HG02763 (cell line): ENCODE measurements around the gene CD300A.
A peak's percentile ranks its signal among the peaks of the same experiment; 100 is the strongest.

ENCODE experiments used
- ATAC-seq: cut with Tn5 transposase; IDR thresholded peaks from one replicate; pipeline ENCODE4 v1.9.1; 2021; ENCODE audit warnings: mild to moderate bottlenecking, moderate library complexity; ENCODE audit not compliant: unreplicated experiment

The CD300A gene

DNA sequence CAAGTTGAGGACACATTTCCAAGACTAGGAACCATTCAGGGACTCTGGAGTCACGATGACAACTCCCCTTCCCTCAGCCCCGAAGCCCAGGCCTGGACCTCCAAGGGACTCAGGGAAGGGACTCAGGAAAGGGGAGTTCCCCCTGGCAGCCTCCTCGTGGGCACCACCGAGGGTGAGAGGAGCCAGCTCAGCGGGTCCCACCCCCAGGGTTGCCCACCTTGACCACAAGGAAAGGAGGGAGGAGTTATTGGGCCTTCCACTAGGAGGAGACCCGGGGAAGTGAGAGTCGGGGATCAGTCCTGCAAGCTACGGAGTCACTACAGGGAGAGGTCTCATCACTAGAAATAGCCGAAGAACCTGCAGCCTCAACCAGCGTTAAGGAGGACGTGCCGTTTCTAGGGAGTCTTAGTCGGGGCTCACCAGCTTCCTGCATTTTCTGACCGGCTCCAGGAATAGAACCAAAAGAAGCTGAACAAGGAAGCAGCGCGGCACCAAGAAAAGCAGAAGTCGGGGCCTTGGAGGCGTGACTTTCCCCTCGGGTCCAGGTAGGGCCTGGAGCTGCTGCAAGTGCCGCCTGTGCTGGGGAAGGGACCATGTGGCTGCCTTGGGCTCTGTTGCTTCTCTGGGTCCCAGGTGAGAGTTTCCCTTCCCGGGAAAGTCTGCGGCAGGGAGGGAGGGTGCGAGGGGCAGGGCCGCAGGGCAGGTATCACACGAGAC is at the start of gene CD300A:
Gene CD300A (plus strand): TSS at position 524 of the 717 bp plus-strand sequence. CDS start 70 bp downstream, at position 594.
- no peak for ATAC-seq

DNA sequence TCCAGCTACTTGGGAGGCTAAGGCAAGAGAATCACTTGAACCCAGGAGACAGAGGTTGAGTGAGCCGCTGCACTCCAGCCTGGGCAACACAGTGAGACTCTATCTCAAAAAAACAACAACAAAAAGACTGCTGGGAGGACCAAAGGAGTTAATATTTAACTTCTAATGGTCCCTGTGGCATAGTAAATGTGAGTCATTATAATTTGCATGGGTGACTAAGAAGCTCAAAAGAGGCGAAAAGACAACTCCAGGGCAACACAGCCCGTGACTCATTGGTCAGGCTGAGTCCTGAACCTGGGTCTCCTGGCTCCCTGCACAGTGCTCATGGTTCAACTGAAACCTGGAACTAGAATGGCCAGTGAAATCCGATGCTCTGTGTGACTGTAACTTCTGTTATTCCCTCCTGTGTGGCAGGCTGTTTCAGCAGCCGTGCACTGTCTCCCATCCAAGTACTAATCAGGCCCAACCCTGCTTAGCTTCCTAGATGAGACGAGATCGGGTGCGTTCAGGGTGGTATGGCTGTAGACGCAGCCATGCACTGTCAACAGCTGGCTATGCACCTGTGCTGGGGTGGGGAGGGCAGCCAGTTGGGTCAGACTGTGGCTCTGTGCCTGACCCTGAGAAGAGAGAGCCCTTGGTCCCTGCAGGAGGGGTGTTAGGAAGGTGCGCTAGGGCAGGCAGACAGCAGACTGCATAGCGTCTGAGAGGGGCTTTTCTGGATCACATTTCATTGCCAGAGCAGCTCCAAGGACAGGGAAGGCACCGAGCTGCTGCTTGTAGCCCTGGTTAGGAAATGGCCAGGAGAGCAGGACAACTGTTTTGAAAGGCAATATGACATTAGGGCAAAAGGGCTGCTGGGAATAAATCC is 49.0 kb upstream of the CD300A start:
- peak; percentile 73 for ATAC-seq

DNA sequence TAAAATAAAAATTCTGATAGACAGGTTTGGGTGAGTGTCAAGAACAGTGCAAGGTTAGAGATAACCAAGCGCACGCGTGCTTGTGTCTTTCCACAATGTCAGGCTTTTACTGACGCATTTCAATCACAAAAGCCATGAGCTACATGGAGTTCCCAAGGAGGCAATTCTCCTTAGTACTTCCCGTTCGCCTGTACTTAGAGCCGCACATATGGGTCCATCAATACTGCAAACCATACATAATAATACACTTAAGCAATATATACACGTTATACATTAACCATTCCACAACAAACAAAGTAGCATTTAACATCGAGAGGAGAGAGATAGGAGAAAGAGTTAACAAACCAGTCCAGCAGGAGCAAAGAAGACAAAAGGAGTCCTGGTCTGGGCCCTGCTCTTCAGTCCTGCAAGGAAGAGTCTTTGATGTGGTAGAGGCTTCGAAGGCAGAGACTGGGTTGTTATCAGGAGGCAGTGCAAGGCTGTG is 46.5 kb upstream of the CD300A start:
- ATAC-seq = no peak

DNA sequence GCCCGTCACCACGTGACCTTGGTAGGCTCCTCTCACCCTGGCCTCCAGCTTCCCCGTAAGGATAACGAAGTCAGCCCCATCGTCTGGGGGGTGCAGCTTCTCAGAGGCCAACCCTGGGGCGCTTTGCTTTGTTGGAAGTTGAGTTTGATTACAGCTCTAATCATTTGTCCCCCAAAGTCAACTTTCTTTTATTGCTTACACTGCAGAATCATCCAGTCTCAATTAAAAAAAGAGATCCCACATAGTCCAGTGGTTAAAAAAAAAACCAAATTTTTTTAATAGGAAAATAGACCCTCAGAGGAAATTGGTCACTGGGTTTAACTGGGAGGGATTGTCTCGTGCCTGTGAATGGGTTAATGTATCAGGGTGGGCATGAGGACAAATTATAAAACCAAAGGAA is 42.3 kb upstream of the CD300A start:
- ATAC-seq = no peak

DNA sequence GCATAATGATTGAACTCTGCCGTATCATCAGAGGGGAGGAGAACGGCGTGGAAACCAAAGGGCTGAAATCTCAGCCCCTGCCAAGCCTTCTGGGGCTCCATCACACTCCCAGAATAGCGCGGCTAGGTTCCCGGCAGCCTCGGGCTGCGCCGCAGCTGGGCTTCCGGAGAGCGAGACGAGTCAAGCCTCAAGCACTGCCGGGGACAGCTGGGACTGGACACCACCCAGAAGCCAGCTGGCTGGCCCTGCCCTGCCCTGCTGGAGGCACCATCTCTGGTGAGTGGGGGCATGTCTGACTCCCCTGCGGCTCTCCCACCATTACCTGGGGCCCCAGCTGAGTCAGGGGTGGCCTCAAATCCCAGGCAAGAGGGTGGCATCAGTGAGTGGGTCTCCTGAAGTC is 41.8 kb upstream of the CD300A start:
- no peak for ATAC-seq

DNA sequence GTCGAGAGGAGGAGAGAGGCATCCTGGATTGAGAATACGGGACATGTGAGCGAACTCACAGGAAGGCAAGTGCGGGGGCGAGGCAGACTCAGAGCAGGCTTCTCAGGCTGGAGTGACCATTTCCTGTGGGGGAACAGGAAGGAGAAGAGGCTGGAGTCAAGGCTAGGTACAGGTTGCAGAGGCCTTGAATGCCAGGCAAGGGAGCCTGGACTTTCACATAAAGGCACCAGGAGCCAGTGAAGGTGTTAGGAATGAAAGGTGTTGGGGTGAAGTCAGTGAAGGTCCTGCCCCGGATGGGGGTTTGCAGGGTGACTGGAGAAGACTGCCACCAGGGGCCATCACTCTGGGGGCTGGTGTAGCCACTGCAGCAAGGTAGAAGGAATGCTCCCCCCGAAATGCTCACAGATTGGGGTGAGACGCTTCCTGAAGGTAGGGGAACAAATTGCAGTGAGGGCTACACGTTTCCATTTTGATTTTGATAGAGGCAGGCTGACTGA is 39.8 kb upstream of the CD300A start:
- ATAC-seq = no peak

DNA sequence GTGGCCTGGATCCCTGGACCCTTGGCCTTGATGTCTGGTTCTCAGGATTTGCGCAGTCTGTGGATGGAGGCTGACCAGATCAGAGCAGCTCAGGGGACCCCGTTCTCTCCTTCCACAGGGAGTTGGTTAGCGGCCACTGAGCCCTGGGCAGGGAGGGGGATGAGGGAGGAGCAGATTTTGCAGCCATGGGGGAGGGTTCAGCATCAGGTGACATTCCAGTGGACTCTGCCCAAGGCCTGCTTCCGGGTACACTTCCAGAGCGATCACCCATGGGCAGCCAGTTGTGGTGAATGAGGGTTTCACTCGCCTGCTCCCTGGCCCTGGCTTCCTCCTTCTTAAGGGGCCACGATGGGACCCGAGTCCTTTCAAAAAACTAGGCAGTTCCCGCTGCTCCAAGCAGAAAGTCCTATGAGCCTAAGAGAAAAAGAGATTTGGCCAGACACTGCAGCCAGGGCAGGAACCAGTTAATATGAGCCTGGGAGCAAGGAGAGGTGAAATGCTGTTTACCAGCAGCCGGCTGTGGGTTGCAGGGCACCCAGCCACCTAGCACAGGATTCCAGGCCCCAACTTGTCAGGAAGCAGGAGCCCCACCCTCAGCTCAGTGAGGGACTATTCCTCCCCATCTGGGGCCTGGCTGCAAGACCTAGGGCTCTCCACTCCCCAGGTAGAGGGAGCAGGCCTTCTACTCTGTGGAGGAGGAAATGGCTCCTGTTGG is 39.2 kb upstream of the CD300A start:
- ATAC-seq = no peak

DNA sequence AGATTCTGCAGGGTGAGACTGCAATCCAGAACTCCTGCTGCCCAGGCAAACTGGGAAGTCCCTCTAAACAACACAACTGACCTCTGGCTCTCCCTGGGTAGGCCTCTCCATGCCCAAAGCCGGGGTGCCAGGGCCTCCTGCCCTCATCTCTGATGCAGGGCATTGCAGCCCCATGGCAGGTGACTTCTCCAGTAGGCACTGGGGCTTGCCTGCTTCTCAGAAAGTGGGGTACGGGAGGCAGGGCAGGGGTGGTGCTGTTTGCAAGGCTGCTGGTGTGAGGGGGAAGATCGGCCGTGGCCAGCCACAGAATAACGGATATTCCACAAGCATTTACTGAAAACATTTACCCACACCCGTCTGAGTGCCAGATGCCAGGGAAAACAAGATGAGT is 38.7 kb upstream of the CD300A start:
- no peak for ATAC-seq

DNA sequence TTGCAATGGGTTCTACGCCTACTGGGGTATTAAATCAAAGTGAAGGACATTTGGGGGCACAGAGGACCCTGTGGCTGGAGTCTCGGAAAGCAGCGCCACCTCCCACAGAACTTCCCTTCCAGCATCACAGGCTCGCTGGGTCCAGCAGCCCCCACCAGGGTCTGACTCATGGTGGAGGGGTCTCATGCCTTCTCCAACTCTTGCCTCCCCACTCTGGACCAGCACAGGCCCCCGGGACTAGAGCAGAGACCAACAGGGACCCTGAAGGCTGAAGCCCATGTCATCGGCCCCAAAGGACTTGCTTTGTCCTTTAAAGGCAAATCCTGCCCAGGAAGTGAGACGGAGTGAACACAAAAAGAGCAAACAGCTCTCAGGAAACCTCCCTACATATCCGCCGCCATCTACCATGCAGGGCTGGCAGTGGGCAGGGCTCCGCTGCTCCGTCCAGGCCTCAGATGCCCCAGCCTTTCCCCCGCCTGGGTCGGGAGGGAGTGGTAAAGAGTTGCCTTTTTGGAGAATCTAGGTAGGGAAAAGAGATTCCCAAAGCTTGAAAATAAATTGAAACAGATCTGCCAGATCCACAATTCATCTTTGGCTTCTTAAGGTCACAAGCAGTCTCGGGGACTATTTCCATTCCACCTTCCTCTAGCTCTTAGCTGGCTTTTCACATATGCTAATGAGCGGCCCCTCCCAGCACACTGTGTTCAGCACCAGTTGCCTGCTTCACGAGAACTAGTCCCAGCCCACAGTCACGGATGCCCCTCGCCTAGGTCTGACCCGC is 36.6 kb upstream of the CD300A start:
- peak; percentile 17 for ATAC-seq

DNA sequence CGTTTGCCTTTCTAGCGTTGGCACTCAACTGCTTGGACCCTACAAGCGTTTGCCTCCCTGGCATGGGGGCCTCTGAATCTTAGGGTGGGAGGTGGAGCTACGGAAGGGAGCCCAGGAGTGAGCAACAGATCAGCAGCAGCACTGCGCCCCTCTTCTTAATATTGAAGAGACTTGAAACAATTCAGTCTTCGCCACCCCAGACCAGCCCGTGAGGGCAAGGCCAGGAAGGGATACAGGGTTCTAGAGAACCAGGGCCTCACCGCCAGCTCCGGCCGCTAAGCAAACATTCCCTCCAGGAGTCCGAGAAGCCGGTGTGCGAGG is 36.1 kb upstream of the CD300A start:
- no peak for ATAC-seq

DNA sequence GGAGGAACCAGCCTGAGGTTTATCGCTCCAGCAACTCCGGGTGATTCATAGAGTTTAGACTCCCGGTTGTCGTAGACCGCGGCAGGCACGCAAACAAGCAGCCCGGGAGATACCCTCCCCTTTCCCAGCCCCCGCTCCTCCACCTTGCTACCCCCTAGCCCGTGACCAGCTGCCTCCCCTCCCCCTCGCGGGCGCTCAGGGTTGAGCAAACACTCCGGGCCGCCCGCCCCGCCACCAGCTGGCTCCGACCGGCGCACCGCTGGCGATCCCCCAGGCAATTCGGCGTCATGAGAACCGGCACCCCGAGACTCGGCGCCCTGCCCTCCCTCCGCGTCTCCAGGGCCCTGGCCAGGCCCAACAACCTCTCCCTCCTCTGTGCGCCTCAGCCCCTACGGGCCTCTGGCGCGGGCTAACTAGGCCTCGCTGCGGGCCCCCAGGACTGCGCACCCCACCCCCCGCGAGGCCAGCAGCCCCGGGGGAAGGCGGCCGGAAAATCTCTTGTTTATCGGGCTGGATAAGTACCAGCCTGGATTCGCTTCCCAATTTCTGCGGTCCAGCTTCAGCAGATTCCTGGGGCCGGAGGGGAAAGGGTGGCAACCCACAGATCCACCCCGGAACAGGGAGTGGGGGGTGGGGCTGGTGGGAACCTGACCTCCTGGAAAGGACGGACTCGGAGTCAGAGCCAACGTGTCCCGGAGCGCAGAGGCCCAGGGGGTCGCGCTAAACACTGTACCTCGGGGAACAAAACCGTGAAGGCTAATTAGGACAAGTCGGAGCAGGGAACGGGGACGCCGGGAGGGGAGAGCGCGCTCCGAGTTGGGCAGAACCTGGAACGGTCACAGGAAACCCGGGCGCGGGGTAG is 35.5 kb upstream of the CD300A start:
- ATAC-seq = peak; percentile 26

DNA sequence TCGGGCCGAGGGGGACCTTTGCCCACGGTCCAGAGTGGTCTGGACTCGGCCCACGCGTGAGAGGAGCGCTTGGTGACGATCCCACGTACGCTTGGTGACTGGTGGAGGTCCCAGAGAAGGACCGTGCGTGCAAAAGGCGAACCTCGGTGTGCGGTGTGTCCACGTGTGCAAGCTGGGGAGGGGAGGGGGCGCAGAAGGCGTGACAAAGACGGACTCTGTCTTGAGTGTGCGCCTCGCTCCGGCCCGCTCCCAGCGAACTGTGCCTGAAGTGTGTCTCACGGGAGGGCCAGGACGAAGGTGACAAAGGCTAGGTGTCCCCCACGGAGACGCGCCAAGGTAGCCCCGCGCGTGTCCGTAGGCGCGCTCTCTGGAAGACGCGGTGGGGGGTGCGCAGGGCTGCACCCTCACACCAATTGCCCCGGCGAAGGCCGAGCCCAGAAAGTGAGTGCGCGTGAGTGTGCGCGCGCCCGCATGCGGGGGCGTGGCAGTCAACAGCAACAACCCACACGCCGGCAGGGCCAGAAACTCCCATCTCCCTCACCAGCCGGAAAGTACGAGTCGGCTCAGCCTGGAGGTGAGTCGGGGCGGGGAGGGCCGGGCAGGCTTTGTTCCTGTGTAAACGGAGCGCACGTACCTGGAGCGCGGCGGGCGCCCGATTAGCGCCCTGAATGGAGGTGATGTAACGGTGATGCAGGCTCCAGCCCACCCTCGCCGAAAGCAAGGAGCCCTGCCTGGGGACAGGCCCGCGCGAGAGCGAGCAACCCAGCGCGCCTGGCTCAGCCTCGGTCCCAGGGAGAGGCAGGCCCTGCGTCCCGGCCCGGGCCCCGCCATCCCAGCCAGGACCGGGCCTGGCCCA is 34.6 kb upstream of the CD300A start, which contains the start of gene GPRC5C:
Gene GPRC5C (plus strand): TSS at position 521 of the 856 bp plus-strand sequence. CDS start 7,689 bp downstream, outside the sequence.
- no peak for ATAC-seq

DNA sequence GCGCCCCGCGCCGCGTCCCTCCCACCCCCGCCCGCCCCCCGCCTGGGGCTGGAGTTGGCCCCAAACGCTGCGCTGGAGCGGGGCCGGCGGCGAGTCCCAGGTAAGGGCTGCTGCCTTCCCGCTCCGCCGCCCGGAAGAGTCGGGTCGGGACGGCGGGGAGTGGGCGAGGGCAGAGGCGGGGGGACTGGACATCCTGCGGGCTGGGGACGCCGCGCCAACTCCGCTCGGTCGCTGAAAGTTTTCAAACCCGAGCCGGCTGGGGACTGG is 34.1 kb upstream of the CD300A start:
- ATAC-seq = no peak

DNA sequence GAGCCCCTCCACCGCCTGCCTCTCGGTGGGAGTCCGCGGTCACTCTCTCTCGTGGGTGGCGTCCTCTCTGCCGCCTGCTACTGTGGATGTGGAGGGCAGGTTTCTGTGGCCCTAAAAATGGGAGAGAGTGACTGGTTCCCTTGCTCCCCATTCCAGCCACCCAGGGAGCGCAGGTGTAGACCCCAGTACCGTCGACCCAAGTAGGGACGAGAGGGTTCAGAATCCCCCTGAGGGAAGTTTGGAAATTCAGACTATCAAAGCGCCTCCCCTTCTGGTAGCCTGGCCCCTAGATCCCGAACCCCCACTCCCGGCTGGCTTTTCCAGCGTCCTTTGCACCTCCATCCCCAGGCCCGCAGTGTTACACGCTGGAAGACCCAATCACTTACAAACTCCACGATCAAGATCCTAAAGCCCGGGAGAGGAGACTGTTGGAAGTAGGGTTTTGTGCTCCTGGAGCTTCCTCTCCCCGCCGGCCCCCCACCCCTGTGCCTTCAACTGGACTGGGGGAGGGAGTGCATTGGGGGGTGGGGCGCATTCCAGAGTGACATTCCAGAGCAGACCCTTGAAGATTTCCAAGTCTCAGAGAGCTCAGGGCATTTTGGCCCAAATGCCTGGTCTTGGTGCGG is 33.6 kb upstream of the CD300A start:
- ATAC-seq = no peak

DNA sequence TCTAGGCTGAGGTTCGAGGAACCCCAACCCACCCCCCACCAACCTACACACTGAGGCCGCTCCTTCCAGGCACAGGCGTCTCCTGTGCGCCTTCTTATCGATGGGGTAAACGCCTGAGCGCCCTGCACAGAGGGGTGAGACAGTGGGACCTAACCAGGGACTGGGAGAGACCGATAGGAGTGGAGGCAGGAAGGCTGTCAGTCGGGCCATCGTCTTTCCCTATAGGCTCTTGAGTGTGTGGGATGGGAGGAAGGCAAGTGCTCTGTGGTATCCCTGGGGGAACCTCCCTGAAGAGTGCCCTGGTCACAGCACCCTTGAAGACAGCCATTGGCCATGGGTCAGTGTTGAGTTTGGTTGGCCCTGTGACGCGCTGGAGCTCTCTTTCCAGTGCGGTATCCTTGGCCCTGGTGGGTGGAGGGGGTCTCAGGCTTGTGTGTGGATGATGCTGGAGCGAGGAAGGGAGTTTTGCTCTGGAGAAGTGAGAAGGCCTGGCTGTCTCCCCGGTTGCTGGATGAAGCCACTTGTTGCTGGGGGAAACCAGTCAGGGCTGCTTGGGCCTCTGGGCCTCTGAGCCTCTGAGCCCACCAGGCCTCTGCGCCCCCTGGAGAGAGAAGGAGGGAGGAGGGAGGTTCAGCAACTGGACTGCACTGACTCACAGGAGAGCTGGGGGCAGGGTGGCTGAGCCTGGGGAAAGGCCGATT is 32.9 kb upstream of the CD300A start:
- ATAC-seq = no peak

DNA sequence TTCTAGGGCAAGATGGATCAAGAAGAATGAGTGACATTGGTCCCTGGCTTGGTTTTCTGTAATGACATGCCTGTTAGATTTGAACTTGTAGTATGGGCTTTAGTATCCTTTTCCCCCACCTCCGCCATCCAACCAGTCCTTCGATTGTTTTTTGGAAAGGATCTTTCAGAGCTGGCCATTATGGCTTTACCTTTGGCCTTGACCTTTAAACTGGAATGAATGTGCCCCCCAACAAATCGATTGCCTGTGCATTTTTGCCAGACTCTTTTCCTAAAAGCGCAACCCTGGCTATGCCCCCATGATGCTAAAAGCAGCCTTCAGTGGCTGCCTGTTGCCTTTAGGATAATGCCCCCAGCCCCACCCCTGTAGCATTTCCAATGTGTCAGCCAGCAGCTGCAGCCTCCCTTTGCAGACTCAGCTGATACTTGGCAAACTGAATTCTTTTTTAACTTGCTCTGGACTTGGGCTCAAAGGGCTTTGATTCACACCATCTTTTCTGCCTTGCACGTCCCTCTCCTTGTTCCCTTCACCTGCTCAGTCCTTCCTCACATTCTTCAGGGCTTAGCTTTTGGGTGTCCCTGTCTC is 30.6 kb upstream of the CD300A start:
- no peak for ATAC-seq

DNA sequence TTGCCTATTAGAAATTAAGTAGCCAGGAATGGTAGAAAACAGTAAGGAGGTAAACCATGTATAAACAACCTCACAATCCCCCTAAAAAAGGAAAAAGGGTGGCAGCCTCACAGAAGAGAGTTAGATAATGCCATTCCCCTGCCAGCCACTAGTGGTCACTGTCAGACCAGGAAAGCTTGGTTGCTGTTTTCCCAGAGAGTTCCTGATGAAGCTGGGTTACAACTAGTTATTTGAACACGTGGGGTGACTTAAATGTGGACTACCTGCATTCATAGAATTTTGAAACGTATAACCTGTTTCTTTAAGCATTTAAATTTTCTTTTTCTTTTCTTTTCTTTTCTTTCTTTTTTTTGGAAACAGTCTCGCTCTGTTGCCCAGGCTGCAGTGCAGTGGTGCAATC is 28.7 kb upstream of the CD300A start:
- no peak for ATAC-seq
